ENCODE measurements around the gene MAVS.

Gene MAVS

DNA sequence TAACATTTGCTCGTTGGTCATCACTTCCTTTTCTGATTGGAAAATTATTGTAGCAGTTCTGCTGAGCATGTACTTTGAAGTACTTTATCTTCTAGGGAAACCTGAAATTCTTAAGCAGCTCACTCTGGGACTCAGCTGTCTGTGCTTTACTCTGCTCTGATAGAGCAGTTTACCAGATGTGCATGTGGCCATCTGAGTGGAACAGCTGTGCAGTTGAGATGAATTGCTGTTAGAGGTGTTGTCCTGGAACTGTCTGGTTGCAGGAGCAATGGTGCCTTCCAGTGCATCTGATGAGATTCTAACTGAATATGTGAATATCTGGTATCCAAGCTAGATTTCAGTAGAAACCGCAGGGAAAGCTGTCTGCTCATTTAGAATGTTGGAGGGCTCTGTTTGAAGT is 69.7 kb downstream of the MAVS start:
- H3K27ac ChIP-seq (ENCODE audit: low read depth, low read length), result no peak overlapping the region
- no peaks in the 10 kb centered on the region for H3F3A ChIP-seq (ENCODE audit: control insufficient read depth, insufficient read depth)
- no peaks in the 10 kb centered on the region for H3K9me2 ChIP-seq (replicated peaks; ENCODE audit: control insufficient read depth, low read length)
- TF ChIP-seq EZH2phosphoT487 (IDR thresholded peaks at IDR 0.05; ENCODE audit: borderline replicate concordance, low read length), result no peak
- TF ChIP-seq, protein P1, sequence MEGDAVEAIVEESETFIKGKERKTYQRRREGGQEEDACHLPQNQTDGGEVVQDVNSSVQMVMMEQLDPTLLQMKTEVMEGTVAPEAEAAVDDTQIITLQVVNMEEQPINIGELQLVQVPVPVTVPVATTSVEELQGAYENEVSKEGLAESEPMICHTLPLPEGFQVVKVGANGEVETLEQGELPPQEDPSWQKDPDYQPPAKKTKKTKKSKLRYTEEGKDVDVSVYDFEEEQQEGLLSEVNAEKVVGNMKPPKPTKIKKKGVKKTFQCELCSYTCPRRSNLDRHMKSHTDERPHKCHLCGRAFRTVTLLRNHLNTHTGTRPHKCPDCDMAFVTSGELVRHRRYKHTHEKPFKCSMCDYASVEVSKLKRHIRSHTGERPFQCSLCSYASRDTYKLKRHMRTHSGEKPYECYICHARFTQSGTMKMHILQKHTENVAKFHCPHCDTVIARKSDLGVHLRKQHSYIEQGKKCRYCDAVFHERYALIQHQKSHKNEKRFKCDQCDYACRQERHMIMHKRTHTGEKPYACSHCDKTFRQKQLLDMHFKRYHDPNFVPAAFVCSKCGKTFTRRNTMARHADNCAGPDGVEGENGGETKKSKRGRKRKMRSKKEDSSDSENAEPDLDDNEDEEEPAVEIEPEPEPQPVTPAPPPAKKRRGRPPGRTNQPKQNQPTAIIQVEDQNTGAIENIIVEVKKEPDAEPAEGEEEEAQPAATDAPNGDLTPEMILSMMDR (IDR thresholded peaks at IDR 0.05; ENCODE audit: low read depth, low read length, poor library complexity, severe bottlenecking), result no peak
- peaks cover 88% of the 10 kb centered on the region for H3K36me3 ChIP-seq (ENCODE audit: control insufficient read depth, low read length)
- H3K4me3 ChIP-seq (ENCODE audit: low read length), result no peak overlapping the region
- no peak overlapping the region for H3K4me2 ChIP-seq (ENCODE audit: low read length)
- peaks cover 13% of the 10 kb centered on the region; the same call in 1 of the 2 replicates for H4K20me1 ChIP-seq (ENCODE audit: control insufficient read depth, insufficient read depth, low read depth, low read length)
- H3K9me3 ChIP-seq (ENCODE audit: control insufficient read depth, insufficient read depth, low read length), result no peaks in the 10 kb centered on the region
- H3K79me2 ChIP-seq (ENCODE audit: control insufficient read depth, low read length), result peaks cover 77% of the 10 kb centered on the region
- H3K27me3 ChIP-seq (ENCODE audit: control insufficient read depth, low read length), result no peaks in the 10 kb centered on the region
- H3K4me1 ChIP-seq (ENCODE audit: control insufficient read depth, low read length), result peaks cover 3% of the 10 kb centered on the region; the same call in 1 of the 2 replicates

- Histone ChIP-seq H3F3A (ENCODE audit: control insufficient read depth, insufficient read depth) (no peaks in the 10 kb centered on the region), H3K79me2 (ENCODE audit: control insufficient read depth, low read length) (peaks cover 59% of the 10 kb centered on the region), H3K27me3 (ENCODE audit: control insufficient read depth, low read length) (no peaks in the 10 kb centered on the region), H3K27ac (ENCODE audit: low read depth, low read length) (no peak overlapping the region), H4K20me1 (ENCODE audit: control insufficient read depth, insufficient read depth, low read depth, low read length) (peaks cover 26% of the 10 kb centered on the region), H3K4me2 (ENCODE audit: low read length) (no peak overlapping the region), H3K4me1 (ENCODE audit: control insufficient read depth, low read length) (no peaks in the 10 kb centered on the region), H3K9me3 (ENCODE audit: control insufficient read depth, insufficient read depth, low read length) (no peaks in the 10 kb centered on the region), H3K4me3 (ENCODE audit: low read length) (no peak overlapping the region), H3K36me3 (ENCODE audit: control insufficient read depth, low read length) (peaks cover 91% of the 10 kb centered on the region), H3K9me2 (replicated peaks; ENCODE audit: control insufficient read depth, low read length) (no peaks in the 10 kb centered on the region)
- TF ChIP-seq, protein P1 (IDR thresholded peaks at IDR 0.05; ENCODE audit: low read depth, low read length, poor library complexity, severe bottlenecking), result no peak
- no peak for TF ChIP-seq EZH2phosphoT487 (IDR thresholded peaks at IDR 0.05; ENCODE audit: borderline replicate concordance, low read length)
Measured at GRCh38 chr20:3919352-3919751, 72.7 kb downstream of the MAVS start.

GRCh38 chr20:3922223-3922982 is 75.8 kb downstream of the MAVS start:
- H3K27me3 ChIP-seq (ENCODE audit: control insufficient read depth, low read length), result no peaks in the 10 kb centered on the region
- peaks cover 29% of the 10 kb centered on the region for H3K79me2 ChIP-seq (ENCODE audit: control insufficient read depth, low read length)
- peaks cover 14% of the 10 kb centered on the region for H3F3A ChIP-seq (ENCODE audit: control insufficient read depth, insufficient read depth)
- H3K4me1 ChIP-seq (ENCODE audit: control insufficient read depth, low read length), result peaks cover 10% of the 10 kb centered on the region
- no peak overlapping the region for H3K4me2 ChIP-seq (ENCODE audit: low read length)
- no peak overlapping the region for H3K4me3 ChIP-seq (ENCODE audit: low read length)
- peaks cover 78% of the 10 kb centered on the region for H3K36me3 ChIP-seq (ENCODE audit: control insufficient read depth, low read length)
- H3K9me2 ChIP-seq (replicated peaks; ENCODE audit: control insufficient read depth, low read length), result no peaks in the 10 kb centered on the region
- H4K20me1 ChIP-seq (ENCODE audit: control insufficient read depth, insufficient read depth, low read depth, low read length), result peaks cover 23% of the 10 kb centered on the region
- H3K9me3 ChIP-seq (ENCODE audit: control insufficient read depth, insufficient read depth, low read length), result no peaks in the 10 kb centered on the region
- no peak overlapping the region for H3K27ac ChIP-seq (ENCODE audit: low read depth, low read length)
- TF ChIP-seq, protein P1 (IDR thresholded peaks at IDR 0.05; ENCODE audit: low read depth, low read length, poor library complexity, severe bottlenecking), result no peak
- no peak for TF ChIP-seq EZH2phosphoT487 (IDR thresholded peaks at IDR 0.05; ENCODE audit: borderline replicate concordance, low read length)
